ENCODE measurements around the gene KIRREL3. TPM values are rescaled to one million over a fixed set of nuclear protein-coding genes. Genes with fewer than 3 reads are reported as not detected.

Gene KIRREL3
- total and polyA plus RNA-seq, 2 of the 8 experiments (the other 6 are each of a cell fraction or from before 2014, with no cell fraction given) = 0.29 to 0.32 TPM

- Histone ChIP-seq H3K4me3 (ENCODE audit: extremely low read depth in 1 of 4, insufficient read depth in 2 of 4, low read depth in 3 of 4, low read length in 4 of 4) (no peak overlapping the region), H4K91ac (replicated peaks; ENCODE audit: insufficient read length, low read length) (no peak overlapping the region), H3K27ac (ENCODE audit: low read depth, low read length) (no peak overlapping the region), H3K18ac (ENCODE audit: extremely low read depth, low read length) (no peak overlapping the region), H2BK120ac (replicated peaks; ENCODE audit: low read depth, low read length) (no peak overlapping the region), H2BK15ac (ENCODE audit: low read length) (no peak overlapping the region), H3K79me2 (ENCODE audit: control insufficient read depth in 1 of 2, insufficient read depth in 2 of 2, low read length in 2 of 2) (peaks cover 0 to 3% of the 10 kb centered on the region in 2 experiments; a peak in 1 of 4 replicates), H2BK5ac (ENCODE audit: low read depth, low read length) (no peak overlapping the region), H3K9me3 (ENCODE audit: insufficient read depth in 2 of 2, low read depth in 1 of 2, low read length in 1 of 2) (no peaks in the 10 kb centered on the region), H2BK20ac (ENCODE audit: low read length) (no peak overlapping the region), H4K5ac (ENCODE audit: insufficient read length, low read depth, low read length) (no peak overlapping the region), H2AFZ (ENCODE audit: low read length) (no peak overlapping the region), H3K4me1 (replicated peaks in 1 of 4; ENCODE audit: control insufficient read depth in 3 of 4, insufficient read depth in 4 of 4, low read length in 3 of 4) (peaks cover 0 to 8% (median 3%) of the 10 kb centered on the region in 4 experiments; a peak in 5 of 7 replicates), H3K9ac (replicated peaks in 1 of 4; ENCODE audit: extremely low read depth in 1 of 4, low read depth in 3 of 4, low read length in 3 of 4) (no peak overlapping the region), H3K36me3 (ENCODE audit: control insufficient read depth in 2 of 4, insufficient read depth in 4 of 4, low read length in 3 of 4) (no peaks in the 10 kb centered on the region), H3K56ac (replicated peaks; ENCODE audit: insufficient read length, low read depth, low read length) (no peak overlapping the region), H3K23me2 (ENCODE audit: low read depth, low read length) (no peaks in the 10 kb centered on the region), H2BK12ac (ENCODE audit: low read depth, low read length) (no peak overlapping the region), H3K79me1 (ENCODE audit: low read depth, low read length) (0 out of 2 replicates have a peak, but pooled peaks cover 5% of the 10 kb centered on the region), H3K4me2 (ENCODE audit: insufficient read depth in 1 of 2, low read depth in 2 of 2, low read length in 2 of 2) (no peak overlapping the region), H4K20me1 (replicated peaks in 1 of 2; ENCODE audit: control insufficient read depth in 1 of 2, insufficient read depth in 2 of 2, low read length in 2 of 2) (peaks cover 0 to 6% of the 10 kb centered on the region in 2 experiments), H3K14ac (ENCODE audit: insufficient read length) (no peak overlapping the region), H4K8ac (ENCODE audit: extremely low read depth, insufficient read depth, low read length) (peak overlapping the region; percentile 18; the same call in 1 of the 2 replicates), H3K27me3 (replicated peaks in 1 of 4; ENCODE audit: control insufficient read depth in 3 of 4, extremely low read depth in 1 of 4, insufficient read depth in 3 of 4, low read length in 3 of 4) (no peaks in the 10 kb centered on the region), H2AK5ac (ENCODE audit: low read depth, low read length) (no peak overlapping the region), H3K4ac (replicated peaks; ENCODE audit: insufficient read length, low read depth, low read length) (no peak overlapping the region), H3K23ac (ENCODE audit: insufficient read length) (no peak overlapping the region)
- POLR2A ChIA-PET (ENCODE audit: partially characterized antibody) = interaction anchor here (1.5 kb wide), 1 partner anchor 28 kb away, joined by 5 read pairs; the partner anchor contains the start of gene ST3GAL4
- CTCF ChIA-PET (ENCODE audit: partially characterized antibody) = interaction anchor here (0.5 to 1.4 kb wide), 6 partner anchors 9 to 492 kb away, joined by 3 to 7 read pairs (median 4); partner anchors contain the start of gene ST3GAL4
- DNase-seq (ENCODE audit: low read depth in 1 of 2, low spot score in 2 of 2) = no peak
- FAIRE-seq = no peak
- WGBS, 2 experiments (ENCODE audit: extremely low coverage in 1 of 2, insufficient coverage in 1 of 2, insufficient read length in 1 of 2, insufficient replicate concordance in 2 of 2, low coverage in 1 of 2, low lambda C conversion rate in 2 of 2, missing lambda C conversion rate in 1 of 2) = 88% methylated on average over 19 of the region's 20 CpGs; no CpG with 5 or more reads in 1 of the 2 experiments
- TF ChIP-seq CHD2 (IDR thresholded peaks at IDR 0.05; ENCODE audit: low read length) (no peak), SIN3A (conservative IDR thresholded peaks at IDR 0.05 in 1 of 2, IDR thresholded peaks at IDR 0.05 in 1 of 2; ENCODE audit: low read depth in 1 of 2, low read length in 2 of 2) (no peak), SUZ12 (IDR thresholded peaks at IDR 0.05; ENCODE audit: low read length) (no peak), FOSL1 (IDR thresholded peaks at IDR 0.05; ENCODE audit: insufficient read depth, low read depth, low read length) (no peak), TAF7 (optimal IDR thresholded peaks at IDR 0.05; ENCODE audit: borderline replicate concordance, low read depth, low read length) (no peak), CREB1 (IDR thresholded peaks at IDR 0.05) (no peak), E2F6 (IDR thresholded peaks at IDR 0.05) (no peak), RAD21 (IDR thresholded peaks at IDR 0.05 in 1 of 2, conservative IDR thresholded peaks at IDR 0.05 in 1 of 2; ENCODE audit: low read depth in 2 of 2, low read length in 2 of 2) (no peak), MAFK (IDR thresholded peaks at IDR 0.05; ENCODE audit: low read depth, low read length) (no peak), SIRT6 (IDR thresholded peaks at IDR 0.05; ENCODE audit: low read length) (no peak)
Measured at GRCh38 chr11:126383339-126384335, 616.9 kb downstream of the KIRREL3 start.

All from H1 (cell line).